ENCODE measurements around the gene SLC25A29.
A peak's percentile ranks its signal among the peaks of the same experiment; 100 is the strongest.
"Not testable (repeated sequence)": the region's sequence is repeated elsewhere in the genome, so short reads cannot be mapped to it uniquely, and the experiment has no call there.

Gene SLC25A29

GRCh38 chr14:100288382-100289185 lies 17.7 kb downstream of the SLC25A29 start (continued):
- no peak for TF ChIP-seq REST (tag by site-specific recombination; IDR thresholded peaks at IDR 0.05)
- peak; percentile 58 for TF ChIP-seq PRDM10 (tag by site-specific recombination; IDR thresholded peaks at IDR 0.05)
- TF ChIP-seq ZNF23 (tag by site-specific recombination; IDR thresholded peaks at IDR 0.05; ENCODE audit: borderline replicate concordance), result no peak
- TF ChIP-seq ZFP69B (tag by site-specific recombination; IDR thresholded peaks at IDR 0.05), result 0 out of 2 replicates have a peak, but pooled peaks have one; percentile 14
- TF ChIP-seq ZNF311 (tag by site-specific recombination; IDR thresholded peaks at IDR 0.05; ENCODE audit: borderline replicate concordance), result no peak
- no peak for TF ChIP-seq ZSCAN4 (tag by site-specific recombination; IDR thresholded peaks at IDR 0.05)
- peak; percentile 62 for TF ChIP-seq ATF2 (tag by site-specific recombination; IDR thresholded peaks at IDR 0.05; ENCODE audit: low read depth)
- no peak for TF ChIP-seq ZNF580 (tag by site-specific recombination; IDR thresholded peaks at IDR 0.05)
- TF ChIP-seq KLF9 (tag by site-specific recombination; IDR thresholded peaks at IDR 0.05; ENCODE audit: low read depth), result no peak
- no peak for TF ChIP-seq ZNF169 (tag by site-specific recombination; IDR thresholded peaks at IDR 0.05)
- TF ChIP-seq ZNF558 (tag by site-specific recombination; IDR thresholded peaks at IDR 0.05), result no peak

GRCh38 chr14:100287998-100288295 lies 18.3 kb downstream of the SLC25A29 start:
- not testable (repeated sequence) for H3K9me3 ChIP-seq (ENCODE audit: control insufficient read depth, insufficient read depth, low read depth, low read length); H3K4me3 ChIP-seq (ENCODE audit: low read depth, low read length); H3K4me1 ChIP-seq (ENCODE audit: control insufficient read depth, insufficient read depth, low read length)
- CTCF ChIA-PET, result interaction anchor here (0.5 to 1.8 kb wide), 5 partner anchors 10 to 1496 kb away, joined by 3 to 6 read pairs (median 4); no protein-coding TSS in a partner anchor
- POLR2A ChIA-PET, result interaction anchor here (0.6 kb wide), 1 partner anchor 21 kb away, joined by 4 read pairs; no protein-coding TSS in a partner anchor
- Histone ChIP-seq H3K36me3 (ENCODE audit: control insufficient read depth in 2 of 2, insufficient read depth in 1 of 2, low read length in 2 of 2) (peaks cover 0 to 24% of the 10 kb centered on the region in 2 experiments; a peak in 2 of 3 replicates), H3K27ac (ENCODE audit: extremely low read depth, low read depth, low read length) (peak overlapping the region; percentile 24; the same call in 1 of the 2 replicates)
- TF ChIP-seq BCL11B (tag by site-specific recombination; IDR thresholded peaks at IDR 0.05; ENCODE audit: low read depth), result 0 out of 2 replicates have a peak, but pooled peaks have one; percentile 20
